Measurements from ENCODE around the gene TJAP1. TPM values are rescaled to one million over a fixed set of nuclear protein-coding genes. Genes with fewer than 3 reads are reported as not detected.
"Not testable (repeated sequence)": the region's sequence is repeated elsewhere in the genome, so short reads cannot be mapped to it uniquely, and the experiment has no call there.

TJAP1 gene
- polyA plus RNA-seq, 1 donor = 41.3 TPM

GRCh38 chr6:43532201-43532600 is 54.8 kb downstream of the TJAP1 start:
- no peak for DNase-seq

- DNase-seq = not testable (repeated sequence)
These were observed 61.6 kb downstream of the TJAP1 start for GRCh38 chr6:43538986-43539385.

GRCh38 chr6:43539409-43539808 is 62.0 kb downstream of the TJAP1 start:
- DNase-seq = not testable (repeated sequence)

GRCh38 chr6:43540507-43540906 is 63.1 kb downstream of the TJAP1 start:
- DNase-seq = no peak

- DNase-seq = no peak
These were observed 64.6 kb downstream of the TJAP1 start for GRCh38 chr6:43541774-43542471.

- no peak for DNase-seq
These were observed 67.1 kb downstream of the TJAP1 start for GRCh38 chr6:43544461-43544860.

- no peak for DNase-seq
These were observed 69.9 kb downstream of the TJAP1 start for GRCh38 chr6:43547222-43547621.

Other genes with a start within 250 kb of the TJAP1 start
- 44.3 TPM for gene DNPH1, start 248.1 kb upstream of the TJAP1 start, polyA plus RNA-seq (ENCODE audit: insufficient read length)
- gene TTBK1, start 234.1 kb upstream of the TJAP1 start, polyA plus RNA-seq (ENCODE audit: insufficient read length) = 0.37 TPM
- gene SLC22A7, start 179.3 kb upstream of the TJAP1 start, polyA plus RNA-seq (ENCODE audit: insufficient read length) = 1.2 TPM
- 7.3 TPM for gene CRIP3, start 168.7 kb upstream of the TJAP1 start, polyA plus RNA-seq (ENCODE audit: insufficient read length)
- gene ZNF318, start 107.9 kb upstream of the TJAP1 start, polyA plus RNA-seq (ENCODE audit: insufficient read length) = 38.1 TPM
- 28.9 TPM for gene ABCC10, start 50.0 kb upstream of the TJAP1 start, polyA plus RNA-seq (ENCODE audit: insufficient read length)
- gene DLK2, start 22.0 kb upstream of the TJAP1 start, polyA plus RNA-seq (ENCODE audit: insufficient read length) = 1.00 TPM
- gene LRRC73, start 32.8 kb downstream of the TJAP1 start, polyA plus RNA-seq (ENCODE audit: insufficient read length) = 1.2 TPM
- 137 TPM for gene YIPF3, start 39.4 kb downstream of the TJAP1 start, polyA plus RNA-seq (ENCODE audit: insufficient read length)
- gene POLR1C, start 39.5 kb downstream of the TJAP1 start, polyA plus RNA-seq (ENCODE audit: insufficient read length) = 40.2 TPM
- 68.7 TPM for gene XPO5, start 98.5 kb downstream of the TJAP1 start, polyA plus RNA-seq (ENCODE audit: insufficient read length)
- 28.5 TPM for gene POLH, start 98.6 kb downstream of the TJAP1 start, polyA plus RNA-seq (ENCODE audit: insufficient read length)
- 63.7 TPM for gene GTPBP2, start 151.7 kb downstream of the TJAP1 start, polyA plus RNA-seq (ENCODE audit: insufficient read length)
- 25.7 TPM for gene MAD2L1BP, start 158.3 kb downstream of the TJAP1 start, polyA plus RNA-seq (ENCODE audit: insufficient read length)
- gene RSPH9, start 167.5 kb downstream of the TJAP1 start, polyA plus RNA-seq (ENCODE audit: insufficient read length) = 1.4 TPM
- 40.9 TPM for gene MRPS18A, start 210.2 kb downstream of the TJAP1 start, polyA plus RNA-seq (ENCODE audit: insufficient read length)

Measured in left kidney (tissue), 2 donors.